Activated CD8-positive, alpha-beta memory T cell treated with anti-CD3 and anti-CD28 coated beads, Interleukin-2, amount 10 ng/mL, durations not matched to agents 7 days and 5 days (primary cell): ENCODE measurements around the gene SMARCC2. TPM values are rescaled to one million over a fixed set of nuclear protein-coding genes. Genes with fewer than 3 reads are reported as not detected.

Experiments used
- ATAC-seq: fragments of 150-1000 bp; cut with Tn5 transposase; one replicate; pipeline ENCODE4 v1.10.0; 2021; ENCODE audit warnings: moderate library complexity
- CTCF ChIA-PET: fragments of 350-600 bp; sonication (Branson Sonifier 250); formaldehyde crosslinking; loops from one replicate; lab custom pipeline; 2021; ENCODE audit warnings: antibody characterized with exemption; lab: Charles Lee
- DNase-seq: peaks from one replicate; pipeline ENCODE4 v3.0.0-alpha.2; 2020
- H3K27ac Mint-ChIP-seq: one replicate; pipeline ENCODE4 v1.8.0; 2021; ENCODE audit warnings: mild to moderate bottlenecking, mixed read lengths
- H3K27me3 Mint-ChIP-seq: one replicate; pipeline ENCODE4 v1.8.0; 2021; ENCODE audit warnings: mixed read lengths
- H3K36me3 Mint-ChIP-seq: one replicate; pipeline ENCODE4 v1.8.0; 2021; ENCODE audit warnings: mild to moderate bottlenecking, mixed read lengths
- H3K4me1 Mint-ChIP-seq: one replicate; pipeline ENCODE4 v1.8.0; 2021; ENCODE audit warnings: mixed read lengths
- H3K4me3 Mint-ChIP-seq: one replicate; pipeline ENCODE4 v1.8.0; 2021; ENCODE audit warnings: mild to moderate bottlenecking, moderate library complexity, mixed read lengths
- H3K9me3 Mint-ChIP-seq: one replicate; pipeline ENCODE4 v1.8.0; 2022; ENCODE audit warnings: low read depth, mixed read lengths
- total RNA-seq, 2 experiments: library from RNA; stranded (reverse); gene quantifications; one replicate each; pipeline ENCODE4 v1.2.3, GENCODE V29; 2021

The SMARCC2 gene
- total RNA-seq = 100 to 1,000 TPM; 147 to 150 TPM

DNA sequence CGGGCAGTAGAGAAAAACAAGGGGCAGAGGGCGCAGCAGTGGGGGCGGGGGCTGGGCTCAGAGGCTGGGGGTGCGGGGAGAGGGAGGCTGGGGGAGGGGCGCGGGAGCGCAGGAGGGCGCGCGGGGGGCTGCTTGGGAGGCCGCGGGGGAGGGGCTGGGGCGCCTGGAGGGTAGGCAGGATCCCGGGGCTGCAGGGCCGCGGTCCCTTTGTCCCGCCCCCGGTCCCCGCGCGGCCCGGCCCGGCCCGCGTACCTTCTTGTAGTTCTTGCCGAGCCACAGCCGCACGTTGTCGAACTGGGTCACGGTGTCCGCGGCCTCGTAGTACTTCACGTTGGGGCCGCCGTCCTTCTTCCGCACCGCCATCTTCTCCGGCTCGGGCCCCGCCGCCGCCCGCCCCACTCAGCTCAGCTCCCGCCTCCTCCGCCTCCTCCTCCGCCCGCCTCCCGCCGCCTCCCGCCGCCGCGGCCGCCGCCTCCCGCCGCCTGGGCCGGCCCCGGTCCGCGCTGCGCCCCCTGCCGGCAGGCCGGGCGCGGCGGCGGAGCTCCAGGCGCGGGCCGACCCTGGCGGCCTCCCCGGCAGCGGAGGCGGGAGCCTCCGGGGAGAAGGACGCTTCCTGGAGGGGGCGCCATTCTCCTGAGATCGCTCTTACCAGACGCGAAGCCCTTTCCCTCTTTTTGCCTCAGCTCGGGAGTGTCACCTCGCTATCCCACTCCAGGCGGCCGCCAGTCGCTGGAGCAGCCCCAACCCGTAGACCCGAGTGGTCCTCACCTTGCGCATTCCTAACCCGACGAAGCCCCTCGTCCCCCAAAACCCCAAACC lies at the start of gene SMARCC2:
Gene SMARCC2, minus strand, starts transcription at position 385 of the 819 bp plus-strand sequence. Its CDS starts 22 bp downstream, at position 363.
- peak within 1 kb of the TSS; percentile 97 for H3K27ac Mint-ChIP-seq
- peaks cover 46% of the 10 kb centered on the region for H3K4me1 Mint-ChIP-seq
- H3K9me3 Mint-ChIP-seq = no peaks in the 10 kb centered on the region
- peaks cover 22% of the 10 kb centered on the region for H3K36me3 Mint-ChIP-seq
- CTCF ChIA-PET = interaction anchor here (0.5 to 6.7 kb wide), 61 partner anchors 9 to 1025 kb away, joined by 3 to 154 read pairs (median 6); partner anchors contain the start of genes ANKRD52, APOF, CNPY2 and COQ10A
- H3K27me3 Mint-ChIP-seq = no peaks in the 10 kb centered on the region
- peak; percentile 85 for ATAC-seq
- H3K4me3 Mint-ChIP-seq = peak within 1 kb of the TSS; percentile 95
- DNase-seq = peak; percentile 90

DNA sequence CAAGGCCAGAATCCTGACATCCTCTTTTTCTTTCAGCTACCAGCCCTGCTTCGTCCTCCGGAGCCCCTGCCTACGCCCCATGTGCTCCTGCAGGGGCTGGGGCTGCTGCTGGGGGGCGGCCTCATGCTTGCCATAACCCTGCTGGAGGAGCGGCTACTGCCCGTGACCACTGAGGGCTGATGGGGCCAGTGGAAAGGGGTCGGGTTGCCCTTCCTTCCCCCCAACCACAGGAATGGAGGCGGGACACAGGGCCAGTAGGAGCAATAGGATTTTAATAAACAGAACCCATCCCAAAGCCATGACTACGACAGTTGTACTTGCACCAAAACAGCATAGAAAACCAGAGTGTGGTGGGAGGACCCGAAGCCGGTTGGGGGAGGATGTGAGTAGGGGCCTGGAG lies 48.3 kb upstream of the SMARCC2 start:
- H3K4me1 Mint-ChIP-seq = no peaks in the 10 kb centered on the region

DNA sequence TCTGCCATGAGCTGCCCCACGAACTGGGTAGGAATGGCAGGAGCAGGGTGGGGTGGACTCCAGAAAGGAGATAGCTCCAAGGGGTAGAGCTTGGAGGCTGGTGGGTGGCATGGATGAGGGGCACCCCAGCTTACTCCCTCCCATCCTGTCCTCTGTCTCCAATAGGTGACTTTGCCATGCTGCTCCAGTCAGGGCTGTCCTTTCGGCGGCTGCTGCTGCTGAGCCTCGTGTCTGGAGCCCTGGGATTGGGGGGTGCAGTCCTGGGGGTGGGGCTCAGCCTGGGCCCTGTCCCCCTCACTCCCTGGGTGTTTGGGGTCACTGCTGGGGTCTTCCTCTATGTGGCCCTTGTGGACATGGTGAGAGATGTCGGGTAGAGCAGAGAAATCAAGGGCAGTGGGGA lies 47.7 kb upstream of the SMARCC2 start:
- Mint-ChIP-seq H3K27ac (no peak overlapping the region), H3K4me1 (no peaks in the 10 kb centered on the region), H3K36me3 (peaks cover 2% of the 10 kb centered on the region), H3K27me3 (no peaks in the 10 kb centered on the region), H3K9me3 (no peaks in the 10 kb centered on the region), H3K4me3 (no peak overlapping the region)
- ATAC-seq (no peak), DNase-seq (no peak)
- CTCF ChIA-PET = interaction anchor here (0.7 to 1.6 kb wide), 3 partner anchors 11 to 227 kb away, joined by 4 to 5 read pairs (median 4); partner anchors contain the start of gene RNF41

More for the DNA sequence above, 48.3 kb upstream of the SMARCC2 start:
- Mint-ChIP-seq H3K36me3 (peaks cover 2% of the 10 kb centered on the region), H3K9me3 (no peaks in the 10 kb centered on the region), H3K27ac (no peak overlapping the region), H3K27me3 (no peaks in the 10 kb centered on the region), H3K4me3 (no peak overlapping the region)
- DNase-seq (no peak), ATAC-seq (no peak)
- CTCF ChIA-PET = interaction anchor here (1.4 kb wide), 1 partner anchor 15 kb away, joined by 4 read pairs; the partner anchor contains the start of gene RNF41

DNA sequence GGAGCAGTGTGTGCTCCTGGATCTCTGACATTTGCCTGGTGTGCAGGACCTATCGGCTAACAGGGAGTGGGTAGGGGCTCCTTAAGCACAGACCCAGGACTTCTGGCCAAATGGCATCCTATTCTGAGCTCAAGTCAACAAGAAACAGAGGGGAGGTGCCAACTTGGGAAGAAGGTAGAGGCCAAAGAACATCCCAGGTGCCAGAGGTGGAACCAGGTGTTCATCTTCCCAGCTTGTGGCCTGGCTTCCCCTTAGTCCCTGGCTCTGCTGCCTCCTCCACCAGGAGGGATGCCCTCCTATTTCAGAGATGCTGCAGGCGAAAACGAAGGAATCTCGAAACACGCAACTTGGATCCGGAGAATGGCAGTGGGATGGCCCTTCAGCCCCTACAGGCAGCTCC lies 46.8 kb upstream of the SMARCC2 start:
- H3K4me3 Mint-ChIP-seq = no peak overlapping the region
- H3K9me3 Mint-ChIP-seq = no peaks in the 10 kb centered on the region
- no peaks in the 10 kb centered on the region for H3K36me3 Mint-ChIP-seq
- ATAC-seq (no peak), DNase-seq (no peak)
- no peak overlapping the region for H3K27ac Mint-ChIP-seq
- H3K27me3 Mint-ChIP-seq = no peaks in the 10 kb centered on the region
- H3K4me1 Mint-ChIP-seq = no peaks in the 10 kb centered on the region
- CTCF ChIA-PET = interaction anchor here (0.7 to 1.6 kb wide), 3 partner anchors 10 to 228 kb away, joined by 4 to 5 read pairs (median 4); partner anchors contain the start of gene RNF41

DNA sequence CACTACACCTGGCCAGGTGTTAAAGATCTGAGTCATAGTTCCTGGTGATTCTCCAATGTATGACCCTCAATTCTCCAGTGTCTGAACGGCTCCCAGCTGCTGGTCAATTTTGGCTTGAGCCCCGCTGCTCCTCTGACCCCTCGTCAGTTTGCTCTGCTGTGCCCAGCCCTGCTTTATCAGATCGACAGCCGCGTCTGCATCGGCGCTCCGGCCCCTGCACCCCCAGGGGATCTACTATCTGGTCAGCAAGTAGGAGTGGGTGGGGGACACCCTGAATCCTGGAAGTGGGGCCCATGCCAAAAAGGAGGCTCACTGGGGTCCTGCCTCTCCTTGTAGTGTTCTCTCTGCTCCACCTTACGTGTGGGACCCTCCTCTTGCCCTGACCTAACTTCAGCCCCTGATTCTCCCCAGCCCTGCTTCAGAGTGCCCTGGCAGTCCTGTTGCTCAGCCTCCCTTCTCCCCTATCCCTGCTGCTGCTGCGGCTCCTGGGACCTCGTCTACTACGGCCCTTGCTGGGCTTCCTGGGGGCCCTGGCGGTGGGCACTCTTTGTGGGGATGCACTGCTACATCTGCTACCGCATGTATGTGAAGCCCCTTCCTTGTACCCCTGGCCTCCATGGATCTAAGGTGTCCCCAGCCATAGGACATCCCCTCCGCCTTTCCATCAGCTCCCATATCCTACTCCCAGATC lies 45.6 kb upstream of the SMARCC2 start:
- no peaks in the 10 kb centered on the region for H3K27me3 Mint-ChIP-seq
- no peak overlapping the region for H3K27ac Mint-ChIP-seq
- H3K4me1 Mint-ChIP-seq = no peaks in the 10 kb centered on the region
- DNase-seq (no peak), ATAC-seq (no peak)
- H3K9me3 Mint-ChIP-seq = no peaks in the 10 kb centered on the region
- H3K36me3 Mint-ChIP-seq = no peaks in the 10 kb centered on the region
- CTCF ChIA-PET = no interaction called here
- H3K4me3 Mint-ChIP-seq = no peak overlapping the region

DNA sequence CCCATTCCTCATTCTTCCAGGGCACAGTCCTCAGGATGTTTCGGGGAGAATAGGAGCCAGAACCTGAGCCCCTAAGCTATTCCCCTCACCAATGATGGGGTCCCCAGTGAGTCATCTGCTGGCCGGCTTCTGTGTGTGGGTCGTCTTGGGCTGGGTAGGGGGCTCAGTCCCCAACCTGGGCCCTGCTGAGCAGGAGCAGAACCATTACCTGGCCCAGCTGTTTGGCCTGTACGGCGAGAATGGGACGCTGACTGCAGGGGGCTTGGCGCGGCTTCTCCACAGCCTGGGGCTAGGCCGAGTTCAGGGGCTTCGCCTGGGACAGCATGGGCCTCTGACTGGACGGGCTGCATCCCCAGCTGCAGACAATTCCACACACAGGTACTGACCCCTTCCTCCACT lies 41.9 kb upstream of the SMARCC2 start:
- Mint-ChIP-seq H3K27ac (no peak overlapping the region), H3K4me3 (no peak overlapping the region), H3K27me3 (no peaks in the 10 kb centered on the region), H3K9me3 (no peaks in the 10 kb centered on the region), H3K36me3 (peaks cover 4% of the 10 kb centered on the region), H3K4me1 (peaks cover 2% of the 10 kb centered on the region)
- DNase-seq = no peak
- CTCF ChIA-PET = interaction anchor here (1.7 kb wide), 1 partner anchor 9 kb away, joined by 5 read pairs; the partner anchor contains the start of gene RNF41
- ATAC-seq = no peak

DNA sequence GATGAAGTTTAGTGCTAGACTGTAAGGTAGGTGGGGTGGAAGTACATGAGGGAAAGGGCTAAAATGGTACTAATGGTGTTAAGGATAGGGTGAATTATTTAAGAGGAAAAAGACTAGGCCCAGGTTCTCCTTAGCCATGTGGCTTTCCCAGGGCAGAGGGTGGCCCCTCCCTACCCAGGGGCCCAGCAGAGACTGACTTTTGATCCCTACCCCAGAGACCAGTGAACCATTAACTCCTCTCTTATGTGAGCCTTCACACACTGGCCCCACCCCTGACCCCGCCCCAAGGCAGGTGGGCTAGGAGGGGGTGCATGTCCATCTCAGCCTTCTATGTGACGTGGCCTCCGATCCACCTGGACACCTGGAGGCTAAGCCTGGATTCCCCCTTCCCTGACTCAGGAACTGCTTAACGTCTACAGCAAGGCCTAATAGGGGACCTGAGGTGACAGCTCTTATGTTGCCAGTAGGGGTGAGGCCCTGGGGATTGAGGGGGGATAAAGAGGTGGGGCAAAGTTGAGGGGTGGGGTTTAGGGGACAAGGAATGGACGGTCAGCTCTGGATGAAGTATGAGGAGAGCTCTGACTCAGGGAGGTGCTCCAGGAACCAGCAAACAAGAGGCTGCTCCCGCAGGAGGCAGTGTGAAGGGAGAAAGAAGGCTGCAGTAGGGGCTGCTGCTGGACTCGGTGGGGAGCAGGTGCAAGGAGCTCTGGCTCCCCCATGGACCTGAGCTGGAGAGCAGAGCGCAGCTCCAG lies 41.3 kb upstream of the SMARCC2 start:
- CTCF ChIA-PET = interaction anchor here (1.7 kb wide), 1 partner anchor 9 kb away, joined by 5 read pairs; the partner anchor contains the start of gene RNF41
- ATAC-seq (no peak), DNase-seq (no peak)
- no peak overlapping the region for H3K4me3 Mint-ChIP-seq
- peaks cover 7% of the 10 kb centered on the region for H3K36me3 Mint-ChIP-seq
- peaks cover 6% of the 10 kb centered on the region for H3K4me1 Mint-ChIP-seq
- no peak overlapping the region for H3K27ac Mint-ChIP-seq
- H3K9me3 Mint-ChIP-seq = no peaks in the 10 kb centered on the region
- H3K27me3 Mint-ChIP-seq = no peaks in the 10 kb centered on the region

DNA sequence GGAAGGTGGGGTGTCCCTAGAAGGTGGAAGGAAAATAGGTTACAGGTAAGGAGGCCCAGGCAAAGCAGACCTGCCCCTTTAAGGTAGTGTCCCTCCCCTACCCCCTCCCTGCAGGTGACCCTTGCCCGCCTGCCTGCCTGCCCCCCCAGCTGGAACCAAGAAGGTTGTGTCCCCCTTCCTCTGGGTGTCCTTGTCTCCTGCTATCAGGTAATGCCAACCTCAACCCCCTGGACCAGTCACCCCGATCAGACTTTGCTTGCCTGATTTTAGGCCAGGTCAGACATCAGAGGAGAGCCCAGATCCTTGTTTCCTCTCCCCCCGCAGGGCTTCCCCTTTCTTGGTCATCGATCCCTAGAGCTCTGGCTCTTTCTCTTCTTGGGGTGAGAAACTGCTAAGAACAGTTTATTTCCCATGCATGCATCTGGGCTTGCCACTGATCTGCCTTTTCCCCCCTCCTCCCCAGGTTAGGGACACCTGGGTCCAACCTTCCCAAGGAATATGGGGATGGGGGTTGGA lies 40.7 kb upstream of the SMARCC2 start, which contains the start of gene SLC39A5:
Gene SLC39A5, plus strand, starts transcription at position 136 of the 516 bp plus-strand sequence. CDS start 1,224 bp downstream, outside the sequence.
- Mint-ChIP-seq H3K27me3 (no peaks in the 10 kb centered on the region), H3K27ac (no peak within 1 kb of the TSS)
- CTCF ChIA-PET = no interaction called here

DNA sequence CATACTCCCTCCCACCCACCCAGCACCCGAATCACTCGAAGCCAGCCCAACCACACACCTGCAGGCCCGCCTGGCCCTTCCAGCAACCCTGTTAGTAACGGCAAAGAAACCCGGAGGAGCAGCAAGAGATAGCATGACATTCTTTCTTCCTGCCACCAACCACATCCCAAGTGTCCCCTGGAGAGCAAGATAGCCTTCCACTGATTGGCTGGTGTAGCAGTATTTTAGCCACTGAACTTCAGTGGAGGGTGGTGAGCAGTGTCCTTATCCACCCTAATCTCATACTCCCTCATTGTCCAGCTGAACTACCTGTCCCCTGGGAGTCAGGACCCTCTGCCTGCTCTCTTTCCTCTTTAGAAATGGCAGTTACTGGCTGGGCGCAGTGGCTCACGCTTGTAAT lies 39.8 kb upstream of the SMARCC2 start:
- Mint-ChIP-seq H3K4me3 (no peak overlapping the region), H3K27ac (no peak overlapping the region), H3K4me1 (peaks cover 16% of the 10 kb centered on the region), H3K9me3 (no peaks in the 10 kb centered on the region), H3K36me3 (peaks cover 7% of the 10 kb centered on the region), H3K27me3 (no peaks in the 10 kb centered on the region)
- CTCF ChIA-PET = no interaction called here
- DNase-seq = no peak
- no peak for ATAC-seq

More for the DNA sequence above, 40.7 kb upstream of the SMARCC2 start, which contains the start of gene SLC39A5:
- no peak within 1 kb of the TSS for H3K4me3 Mint-ChIP-seq
- H3K9me3 Mint-ChIP-seq = no peaks in the 10 kb centered on the region
- peaks cover 7% of the 10 kb centered on the region for H3K36me3 Mint-ChIP-seq
- ATAC-seq = no peak
- DNase-seq = no peak
- H3K4me1 Mint-ChIP-seq = peaks cover 12% of the 10 kb centered on the region

DNA sequence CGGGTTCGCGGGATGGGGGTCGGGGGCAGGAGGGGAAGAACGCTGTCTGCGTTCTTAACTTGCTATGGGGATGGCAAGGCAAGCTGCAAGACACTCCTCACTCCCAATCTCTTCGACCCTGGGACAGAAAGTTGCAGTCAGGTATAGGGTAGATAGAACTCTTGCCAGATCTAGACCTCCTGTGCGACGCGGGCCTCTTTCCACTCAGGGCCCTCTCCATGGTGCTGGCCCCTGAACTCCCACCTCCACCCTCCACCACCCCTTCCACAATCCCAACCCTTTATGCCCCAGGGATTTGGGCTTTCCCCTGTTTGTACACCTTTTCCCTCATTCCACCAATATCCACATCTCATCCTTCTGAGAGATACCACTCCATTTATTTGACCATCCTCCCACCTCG lies 35.7 kb upstream of the SMARCC2 start:
- peaks cover 42% of the 10 kb centered on the region for H3K4me1 Mint-ChIP-seq
- H3K36me3 Mint-ChIP-seq = peaks cover 7% of the 10 kb centered on the region
- no peak for DNase-seq
- CTCF ChIA-PET = interaction anchor here (1.2 to 3.4 kb wide), 2 partner anchors 35 to 107 kb away, joined by 3 to 11 read pairs; partner anchors contain the start of genes SMARCC2 and ZC3H10
- peak overlapping the region; percentile 97 for H3K4me3 Mint-ChIP-seq
- H3K9me3 Mint-ChIP-seq = no peaks in the 10 kb centered on the region
- no peak for ATAC-seq
- peak overlapping the region; percentile 75 for H3K27ac Mint-ChIP-seq
- H3K27me3 Mint-ChIP-seq = no peaks in the 10 kb centered on the region

DNA sequence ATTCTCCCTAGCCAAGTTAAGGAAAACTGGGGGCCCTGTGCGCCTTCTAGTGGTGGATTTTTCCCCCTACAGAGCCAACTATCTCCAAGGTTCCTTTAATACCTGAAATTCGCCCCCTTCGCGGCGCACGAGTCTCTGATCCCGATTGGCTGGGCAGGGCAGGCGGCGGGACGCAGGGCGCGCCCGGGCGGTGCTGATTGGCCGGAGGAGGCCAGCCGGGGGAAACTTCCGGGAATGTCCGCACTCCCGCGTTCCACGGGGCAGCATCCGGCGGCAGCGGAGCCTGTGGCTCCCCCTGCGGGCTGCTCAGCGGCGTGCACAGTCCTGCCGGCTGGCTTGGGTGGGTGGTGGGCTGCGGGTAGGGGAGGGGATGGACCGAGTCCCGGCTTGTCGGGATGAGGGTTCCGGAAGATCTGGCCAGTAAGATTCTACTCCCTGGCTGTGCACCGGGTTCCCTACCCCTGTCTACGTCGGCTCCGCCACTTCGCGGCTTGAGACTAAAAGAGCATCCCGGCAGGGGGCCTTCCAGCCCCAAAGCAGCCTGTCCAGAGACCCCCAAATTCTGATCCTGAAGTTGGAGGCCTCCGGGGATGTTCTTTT lies 34.9 kb upstream of the SMARCC2 start, which contains the start of gene NABP2:
Gene NABP2, plus strand, starts transcription at position 241 of the 600 bp plus-strand sequence. CDS start 515 bp downstream, outside the sequence.
- Mint-ChIP-seq H3K9me3 (no peaks in the 10 kb centered on the region), H3K27me3 (no peaks in the 10 kb centered on the region), H3K27ac (peak within 1 kb of the TSS; percentile 75), H3K36me3 (peaks cover 7% of the 10 kb centered on the region), H3K4me1 (peaks cover 42% of the 10 kb centered on the region), H3K4me3 (peak within 1 kb of the TSS; percentile 97)
- DNase-seq (peak; percentile 97), ATAC-seq (peak; percentile 85)
- CTCF ChIA-PET = interaction anchor here (1.0 to 4.2 kb wide), 2 partner anchors 9 to 34 kb away, joined by 3 to 57 read pairs; partner anchors contain the start of gene SMARCC2
